OCI-LY3 (cell line): ENCODE data around the gene WDR27.

Experiments
- H2AFZ ChIP-seq: fragments of 200-600, 300-600 bp; shearing (Covaris generic); 2 replicates; pipeline ENCODE4 v1.6.0; 2014; ENCODE audit warnings: antibody characterized with exemption, low read depth, low read length
- H3K27ac ChIP-seq: fragments of 200-600, 300-600 bp; sonication (generic); 2 replicates; pipeline ENCODE4 v1.5.1; 2014; ENCODE audit warnings: mild to moderate bottlenecking, low read length, moderate library complexity, mixed read lengths
- H3K27me3 ChIP-seq: fragments of 200-600, 300-600 bp; sonication (generic); 2 replicates; pipeline ENCODE4 v1.6.1; 2014; ENCODE audit warnings: low read depth, low read length, mixed read lengths
- H3K36me3 ChIP-seq: fragments of 200-600, 300-600 bp; sonication (generic); replicated peaks from 2 replicates; pipeline ENCODE3; 2014; ENCODE audit warnings: low read depth, low read length, mixed read lengths
- H3K4me1 ChIP-seq: fragments of 300-600, 200-600 bp; sonication (generic); 2 replicates; pipeline ENCODE4 v1.6.1; 2014; ENCODE audit warnings: low read length, mixed read lengths
- H3K4me2 ChIP-seq: fragments of 200-600, 300-600 bp; sonication (generic); 2 replicates; pipeline ENCODE4 v1.6.1; 2014; ENCODE audit warnings: low read length, mixed read lengths
- H3K4me3 ChIP-seq: fragments of 300-600, 200-600 bp; sonication (generic); 2 replicates; pipeline ENCODE4 v1.5.1; 2014; ENCODE audit warnings: antibody characterized with exemption, mild to moderate bottlenecking, low read length, moderate library complexity
- H3K79me2 ChIP-seq: fragments of 300-600, 200-600 bp; shearing (Covaris generic); 2 replicates; pipeline ENCODE4 v1.6.1; 2014; ENCODE audit warnings: mild to moderate bottlenecking, low read length, mixed read lengths
- H3K9ac ChIP-seq: fragments of 300-600, 200-600 bp; shearing (Covaris generic); 2 replicates; pipeline ENCODE4 v1.6.0; 2014; ENCODE audit warnings: mild to moderate bottlenecking, low read length, moderate library complexity
- H3K9me3 ChIP-seq: fragments of 200-600, 300-600 bp; shearing (Covaris generic); 2 replicates; pipeline ENCODE4 v1.6.1; 2014; ENCODE audit warnings: low read length, mixed read lengths; ENCODE audit not compliant: insufficient read depth
- H4K20me1 ChIP-seq: fragments of 200-600, 300-600 bp; sonication (generic); 2 replicates; pipeline ENCODE4 v1.6.1; 2016; ENCODE audit warnings: low read length, mixed read lengths; ENCODE audit not compliant: insufficient read depth
- EZH2phosphoT487 ChIP-seq: fragments of 200-600 bp; shearing (Covaris generic); IDR thresholded peaks from 2 replicates; pipeline ENCODE4 v1.6.1; 2018; ENCODE audit warnings: antibody characterized with exemption, mixed run types, low read depth
- TF ChIP-seq, protein P1 (sequence below): fragments of 200-600, 300-600 bp; sonication (generic); IDR thresholded peaks from 2 replicates; pipeline ENCODE4 v1.5.1; 2014; ENCODE audit warnings: antibody characterized with exemption, low read length, low read depth

WDR27 gene

DNA sequence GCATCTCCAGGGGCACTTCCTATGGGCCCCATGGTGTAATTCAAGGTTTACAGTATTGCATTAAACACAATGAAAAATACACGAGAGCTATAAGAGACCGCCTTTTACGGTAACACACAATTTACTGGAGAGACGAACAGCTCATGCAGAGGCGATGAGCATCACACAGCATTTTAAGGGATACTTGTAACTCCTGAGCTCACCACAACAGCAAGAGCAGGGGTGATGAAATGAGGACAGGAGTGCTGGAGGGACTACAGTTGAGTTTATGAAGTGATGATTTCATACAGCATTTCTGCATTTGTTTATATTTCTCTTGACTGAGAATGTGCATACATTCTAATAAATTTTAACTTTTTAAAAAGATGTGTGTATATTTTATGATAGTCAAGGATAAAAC, 113.9 kb downstream of the WDR27 start:
- Histone ChIP-seq H3K4me1 (peaks cover 34% of the 10 kb centered on the region), H3K27ac (no peak overlapping the region), H3K36me3 (no peaks in the 10 kb centered on the region), H3K4me2 (no peak overlapping the region), H3K9ac (no peak overlapping the region), H3K79me2 (no peaks in the 10 kb centered on the region), H3K27me3 (no peaks in the 10 kb centered on the region), H3K9me3 (no peaks in the 10 kb centered on the region), H3K4me3 (no peak overlapping the region), H2AFZ (no peak overlapping the region), H4K20me1 (no peaks in the 10 kb centered on the region)
- TF ChIP-seq, protein P1, sequence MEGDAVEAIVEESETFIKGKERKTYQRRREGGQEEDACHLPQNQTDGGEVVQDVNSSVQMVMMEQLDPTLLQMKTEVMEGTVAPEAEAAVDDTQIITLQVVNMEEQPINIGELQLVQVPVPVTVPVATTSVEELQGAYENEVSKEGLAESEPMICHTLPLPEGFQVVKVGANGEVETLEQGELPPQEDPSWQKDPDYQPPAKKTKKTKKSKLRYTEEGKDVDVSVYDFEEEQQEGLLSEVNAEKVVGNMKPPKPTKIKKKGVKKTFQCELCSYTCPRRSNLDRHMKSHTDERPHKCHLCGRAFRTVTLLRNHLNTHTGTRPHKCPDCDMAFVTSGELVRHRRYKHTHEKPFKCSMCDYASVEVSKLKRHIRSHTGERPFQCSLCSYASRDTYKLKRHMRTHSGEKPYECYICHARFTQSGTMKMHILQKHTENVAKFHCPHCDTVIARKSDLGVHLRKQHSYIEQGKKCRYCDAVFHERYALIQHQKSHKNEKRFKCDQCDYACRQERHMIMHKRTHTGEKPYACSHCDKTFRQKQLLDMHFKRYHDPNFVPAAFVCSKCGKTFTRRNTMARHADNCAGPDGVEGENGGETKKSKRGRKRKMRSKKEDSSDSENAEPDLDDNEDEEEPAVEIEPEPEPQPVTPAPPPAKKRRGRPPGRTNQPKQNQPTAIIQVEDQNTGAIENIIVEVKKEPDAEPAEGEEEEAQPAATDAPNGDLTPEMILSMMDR, result no peak
- TF ChIP-seq EZH2phosphoT487, result no peak

DNA sequence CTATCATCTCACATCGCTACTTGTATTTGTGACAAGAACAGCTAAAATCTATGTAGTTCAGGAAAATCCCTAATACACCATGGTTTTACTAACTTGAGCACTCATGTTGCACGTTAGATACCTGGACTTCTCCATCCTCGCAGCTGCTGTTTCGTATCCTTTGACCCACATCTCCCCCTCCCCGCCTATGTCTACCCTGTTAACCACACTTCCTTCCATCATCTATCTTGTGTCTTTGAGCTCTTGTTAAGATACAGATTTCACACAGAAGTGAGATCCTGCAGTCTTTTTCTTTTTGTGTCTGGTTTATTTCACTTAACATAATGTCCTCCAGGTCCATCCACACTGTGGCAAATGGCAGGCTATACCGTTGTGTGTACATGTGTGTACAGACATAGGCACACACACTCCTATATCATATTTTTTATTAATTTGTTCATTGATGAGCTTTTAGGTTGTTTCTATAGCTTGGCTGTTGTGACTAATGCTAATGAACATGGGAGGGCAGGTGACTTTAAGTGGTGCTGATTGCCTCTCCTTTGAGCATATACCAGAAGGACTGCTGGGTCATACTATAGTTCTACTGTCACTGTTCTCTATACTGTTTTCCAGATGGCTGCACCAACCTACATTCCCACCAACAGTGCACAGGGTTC, 117.8 kb downstream of the WDR27 start:
- peak overlapping the region; percentile 36 for H3K4me2 ChIP-seq
- H3K9ac ChIP-seq, result no peak overlapping the region
- H3K9me3 ChIP-seq, result no peaks in the 10 kb centered on the region
- H3K4me3 ChIP-seq, result no peak overlapping the region
- H3K4me1 ChIP-seq, result peaks cover 17% of the 10 kb centered on the region
- no peaks in the 10 kb centered on the region for H3K79me2 ChIP-seq
- no peaks in the 10 kb centered on the region for H3K36me3 ChIP-seq
- no peak overlapping the region for H2AFZ ChIP-seq
- TF ChIP-seq, protein P1, result no peak
- no peak for TF ChIP-seq EZH2phosphoT487
- no peaks in the 10 kb centered on the region for H3K27me3 ChIP-seq
- H3K27ac ChIP-seq, result peak overlapping the region; percentile 30; the same call in 1 of the 2 replicates
- H4K20me1 ChIP-seq, result no peaks in the 10 kb centered on the region

DNA sequence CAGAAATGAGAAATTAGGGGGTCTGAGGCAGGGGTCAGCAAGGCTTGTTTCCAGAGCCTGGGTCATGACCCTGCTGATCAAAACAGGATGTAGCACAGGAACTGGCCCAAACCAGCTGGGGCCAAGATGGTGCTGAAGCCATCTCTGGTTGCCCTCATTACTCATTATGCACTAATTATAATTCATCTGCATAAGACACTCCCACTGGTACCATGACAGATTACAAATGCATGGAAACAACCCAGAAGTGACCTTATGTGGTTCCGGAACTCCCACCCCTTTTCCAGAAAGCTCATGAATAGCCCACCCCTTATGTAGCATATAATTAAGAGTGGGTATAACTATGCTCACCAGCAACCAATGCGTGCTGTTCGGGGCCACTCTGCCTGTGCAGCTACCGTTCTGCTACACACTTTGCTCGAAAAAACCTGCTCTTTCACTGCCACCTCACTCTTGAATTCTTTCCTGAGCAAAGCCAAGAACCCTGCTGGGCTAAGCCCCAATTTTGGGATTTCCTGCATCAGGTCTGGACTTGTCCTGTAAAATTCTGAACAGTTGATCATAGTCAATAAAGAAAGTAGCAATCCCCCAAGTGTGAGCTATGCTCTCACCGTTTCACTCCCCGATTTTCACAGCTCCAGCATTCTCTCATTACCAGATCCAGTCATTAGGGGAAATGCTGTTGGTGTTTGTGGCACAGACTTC, 122.3 kb downstream of the WDR27 start:
- H3K4me1 ChIP-seq, result peaks cover 13% of the 10 kb centered on the region
- no peak overlapping the region for H3K4me2 ChIP-seq
- H3K9ac ChIP-seq, result no peak overlapping the region
- no peaks in the 10 kb centered on the region for H3K27me3 ChIP-seq
- no peak overlapping the region for H2AFZ ChIP-seq
- no peaks in the 10 kb centered on the region for H3K79me2 ChIP-seq
- H3K36me3 ChIP-seq, result no peaks in the 10 kb centered on the region
- no peak overlapping the region for H3K27ac ChIP-seq
- H3K4me3 ChIP-seq, result no peak overlapping the region
- no peak for TF ChIP-seq EZH2phosphoT487
- TF ChIP-seq, protein P1, result no peak
- no peaks in the 10 kb centered on the region for H3K9me3 ChIP-seq
- no peaks in the 10 kb centered on the region for H4K20me1 ChIP-seq

DNA sequence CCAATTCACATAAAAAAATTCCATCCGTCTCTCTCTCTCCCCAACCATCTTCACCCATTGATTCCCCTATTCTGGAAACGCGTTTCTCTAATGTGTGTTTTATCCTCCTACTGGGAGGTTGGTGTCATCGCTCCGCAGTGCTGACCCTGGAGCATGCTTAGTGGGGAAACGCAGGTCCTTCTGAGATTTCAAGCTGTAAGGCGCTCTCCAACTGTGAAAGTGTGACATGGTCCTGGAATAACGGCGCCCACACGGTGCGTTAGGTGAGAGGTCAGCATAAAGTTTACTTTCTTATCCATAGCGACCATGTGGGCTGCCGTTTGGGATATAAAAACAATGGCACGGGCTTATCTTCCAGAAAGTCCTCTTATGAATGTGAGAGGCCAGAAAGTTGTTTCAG, 123.9 kb downstream of the WDR27 start:
- no peaks in the 10 kb centered on the region for H3K4me1 ChIP-seq
- no peak for TF ChIP-seq EZH2phosphoT487
- TF ChIP-seq, protein P1, result no peak
- H3K9me3 ChIP-seq, result no peaks in the 10 kb centered on the region
- H3K4me3 ChIP-seq, result no peak overlapping the region
- H3K9ac ChIP-seq, result no peak overlapping the region
- H3K4me2 ChIP-seq, result no peak overlapping the region
- H2AFZ ChIP-seq, result no peak overlapping the region
- H3K79me2 ChIP-seq, result no peaks in the 10 kb centered on the region
- H3K27me3 ChIP-seq, result no peaks in the 10 kb centered on the region
- no peaks in the 10 kb centered on the region for H4K20me1 ChIP-seq
- no peaks in the 10 kb centered on the region for H3K36me3 ChIP-seq
- H3K27ac ChIP-seq, result no peak overlapping the region
